GM18951 (cell line): ENCODE measurements around the gene SOS1.

ENCODE experiments used
- POLR2A ChIP-seq: IDR thresholded peaks from 4 replicates; pipeline ENCODE4 v1.6.1; 2011; ENCODE audit warnings: mild to moderate bottlenecking; ENCODE audit not compliant: insufficient read length, insufficient read depth; ENCODE audit errors: extremely low read depth
- in situ Hi-C: fragments of 300-500 bp; cut with MboI; formaldehyde crosslinking; loops from one replicate; pipeline ENCODE4 v1.12.0; 2022; ENCODE audit warnings: low sequenced_read_pairs, mixed read lengths, inconsistent platforms; ENCODE audit not compliant: unreplicated experiment

Gene SOS1

DNA sequence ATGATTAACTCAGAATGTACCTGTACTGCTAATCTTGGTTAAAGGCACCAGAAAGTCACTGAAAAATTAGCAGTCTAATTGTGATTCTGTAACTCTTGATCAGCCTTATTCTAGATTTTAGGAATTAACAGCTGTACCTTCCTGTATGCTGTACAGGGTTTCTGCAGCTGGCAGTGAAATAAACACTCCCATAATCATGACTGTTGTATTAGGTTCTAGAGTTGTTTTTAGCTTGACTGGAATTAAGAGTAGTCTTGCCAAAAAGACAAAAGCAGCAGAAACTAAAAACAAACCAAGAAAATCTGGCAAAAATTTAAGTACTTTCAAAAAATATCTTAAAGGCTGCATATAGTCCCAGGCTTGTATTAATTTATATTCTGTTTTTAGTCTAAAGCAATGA is 103.5 kb downstream of the SOS1 start:
- no peak for TF ChIP-seq POLR2A

DNA sequence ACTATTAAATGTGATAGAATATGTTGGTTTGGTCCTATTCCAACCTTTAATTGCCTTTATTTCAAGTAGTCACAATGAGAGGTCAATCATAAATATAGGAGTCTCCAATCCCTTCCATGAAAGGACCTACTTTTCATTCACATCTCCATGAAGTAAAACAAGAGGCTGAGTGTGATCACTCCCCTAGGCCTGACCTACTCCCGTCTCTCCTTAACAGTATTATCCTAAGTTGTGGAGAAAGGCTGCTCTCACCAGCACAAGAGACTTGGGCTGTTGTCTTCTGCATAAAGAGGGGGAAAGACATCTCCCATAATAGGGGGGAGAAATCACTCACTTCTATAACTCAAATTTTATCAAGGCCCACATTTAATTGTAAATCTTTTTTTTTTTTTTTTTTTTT is 105.4 kb downstream of the SOS1 start:
- TF ChIP-seq POLR2A, result no peak
- in situ Hi-C loops, result no loop called here

More for the DNA sequence above, 103.5 kb downstream of the SOS1 start:
- in situ Hi-C loops, result no loop called here

DNA sequence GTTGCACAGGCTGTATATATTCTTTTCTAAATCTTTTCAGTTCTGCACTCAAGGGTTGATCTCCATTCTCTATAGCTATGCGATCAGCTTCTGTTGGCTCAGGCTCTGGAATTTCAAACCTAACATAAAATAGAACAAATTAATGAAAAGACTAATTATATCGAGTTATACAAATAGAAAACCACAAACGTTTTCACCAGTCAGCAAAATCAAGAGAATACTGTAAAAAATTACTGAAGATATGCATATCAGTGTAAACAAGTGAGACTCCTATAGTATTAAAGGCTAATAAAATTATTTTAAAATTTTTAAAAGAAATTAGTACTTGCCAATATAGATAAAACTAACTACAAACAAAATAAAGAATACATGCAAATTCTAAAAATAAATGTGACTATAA is 107.0 kb downstream of the SOS1 start:
- in situ Hi-C loops, result no loop called here
- no peak for TF ChIP-seq POLR2A

DNA sequence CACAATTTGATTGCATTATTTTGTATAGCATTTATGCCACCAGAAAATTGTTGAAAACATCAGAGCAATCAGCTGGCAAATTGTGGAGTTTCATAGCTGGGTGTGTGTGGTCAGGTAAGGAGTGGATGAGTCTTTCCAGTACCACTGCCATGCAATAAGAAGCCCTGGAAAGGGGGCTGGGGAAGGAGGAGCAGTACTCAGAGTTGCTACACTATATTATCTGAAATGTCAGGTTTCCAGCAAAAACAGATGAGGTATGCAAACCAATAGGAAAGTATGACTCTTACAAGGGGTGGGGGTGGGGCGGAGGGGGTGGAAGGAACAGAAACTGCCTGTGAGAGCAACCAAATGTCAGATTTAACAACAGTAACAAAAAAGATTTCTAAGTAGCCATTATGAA is 112.2 kb downstream of the SOS1 start:
- in situ Hi-C loops, result no loop called here

DNA sequence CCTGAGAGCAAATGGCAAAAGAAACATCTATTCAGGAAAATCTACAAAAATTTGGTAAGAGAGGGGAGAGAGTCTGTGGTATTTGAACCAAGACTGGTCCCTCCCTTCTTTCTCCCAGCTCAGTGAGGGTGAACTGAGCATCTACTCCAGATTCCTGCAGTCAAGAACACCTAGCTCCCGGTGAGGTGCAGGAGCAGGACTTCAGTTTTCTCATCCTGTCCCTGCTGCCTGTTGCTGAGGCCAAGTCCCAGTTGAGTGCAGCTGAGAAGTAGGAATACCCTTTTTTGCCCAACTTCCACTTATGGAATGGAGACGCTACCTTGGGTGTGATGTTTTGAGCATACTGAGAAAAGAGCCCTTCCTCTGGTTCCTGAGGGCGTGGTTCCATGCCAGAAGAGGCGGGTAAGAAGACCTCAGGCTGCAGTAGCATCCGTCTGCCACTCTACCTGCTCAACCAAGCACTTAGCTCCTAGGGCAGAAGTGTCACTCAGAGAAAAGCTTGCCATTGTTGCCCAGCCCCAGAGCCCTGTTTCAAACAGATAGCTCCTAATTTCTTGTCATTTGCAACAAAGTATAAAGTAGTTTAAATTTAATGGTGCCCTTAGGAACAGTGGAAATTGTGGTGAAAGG is 112.9 kb downstream of the SOS1 start:
- in situ Hi-C loops, result no loop called here
- TF ChIP-seq POLR2A, result no peak

More for the DNA sequence above, 112.2 kb downstream of the SOS1 start:
- TF ChIP-seq POLR2A, result no peak

DNA sequence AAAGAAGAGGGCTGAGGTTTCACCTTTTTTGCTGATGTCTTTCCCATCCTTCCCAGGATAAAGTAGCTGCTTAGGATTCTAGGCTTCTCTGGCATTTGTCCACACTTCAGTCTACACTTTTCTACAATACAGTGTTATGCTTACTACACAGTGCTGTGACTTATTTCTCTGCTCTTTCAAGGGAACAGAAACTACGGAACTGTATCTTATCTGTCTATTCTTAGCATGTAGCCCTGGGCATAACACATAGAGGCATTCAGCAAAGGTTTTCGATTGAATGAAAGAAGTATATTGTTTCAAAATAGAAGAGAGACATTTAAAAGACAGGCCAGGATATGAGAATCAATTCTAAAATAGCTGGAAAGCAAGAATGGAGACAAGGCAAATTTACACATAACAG is 120.3 kb downstream of the SOS1 start:
- no peak for TF ChIP-seq POLR2A
- in situ Hi-C loops, result no loop called here

DNA sequence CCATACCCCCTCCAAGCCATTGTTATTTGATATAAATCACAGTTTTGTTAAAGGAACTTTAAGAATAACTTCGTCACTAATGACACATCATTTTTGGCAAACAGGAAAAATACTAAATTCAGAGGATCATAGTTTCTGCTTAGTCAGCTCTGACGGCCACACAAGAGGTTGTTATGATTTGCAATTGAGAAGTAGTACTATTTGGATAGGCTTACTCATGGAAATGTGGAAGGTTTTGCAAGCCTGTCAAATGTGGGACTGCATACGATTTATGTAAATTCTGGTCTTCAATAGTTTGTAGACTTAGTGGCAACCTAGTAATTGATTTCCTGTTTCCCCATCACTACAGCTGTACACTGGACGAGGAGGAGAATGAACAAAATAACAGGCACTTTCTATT is 123.1 kb downstream of the SOS1 start:
- in situ Hi-C loops, result no loop called here
- TF ChIP-seq POLR2A, result no peak

DNA sequence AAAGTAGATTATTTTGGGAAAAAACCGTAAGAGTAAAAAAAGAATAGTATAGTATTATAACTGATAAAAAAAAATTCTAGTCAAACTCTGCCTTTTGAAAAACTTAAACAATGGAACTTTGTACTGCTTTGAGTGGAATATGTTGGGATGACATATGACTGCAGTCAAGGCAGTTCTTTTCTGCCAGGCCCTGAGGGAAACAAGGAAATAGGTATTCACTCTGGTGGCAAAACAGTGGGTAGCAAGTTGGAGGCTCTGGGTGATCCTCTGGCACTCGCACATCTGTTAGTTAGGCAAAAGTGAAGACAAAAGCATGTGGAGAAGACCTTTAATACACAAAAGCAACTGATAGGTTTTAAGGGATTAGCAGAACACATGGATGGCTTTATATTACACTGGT is 129.0 kb downstream of the SOS1 start:
- no peak for TF ChIP-seq POLR2A
- in situ Hi-C loops, result no loop called here

DNA sequence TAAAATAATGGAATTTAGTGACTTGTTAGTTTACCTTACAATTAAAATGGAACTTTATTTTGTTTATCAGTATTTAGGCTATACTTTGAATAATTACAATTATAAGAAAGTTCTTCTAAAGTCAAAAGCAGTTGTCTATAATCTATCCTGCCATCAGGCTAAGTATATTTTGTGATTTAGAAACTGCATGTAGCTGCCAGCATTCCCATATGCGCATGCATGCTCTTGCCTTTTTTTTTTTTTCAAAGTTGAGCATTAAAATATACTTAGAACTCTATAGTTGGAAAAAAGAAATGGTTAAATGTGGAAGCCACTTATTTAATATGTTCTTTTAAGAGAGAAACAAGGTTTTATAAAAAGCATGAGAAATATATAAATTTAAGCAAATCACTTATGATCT is 132.1 kb downstream of the SOS1 start:
- in situ Hi-C loops, result no loop called here
- TF ChIP-seq POLR2A, result no peak

DNA sequence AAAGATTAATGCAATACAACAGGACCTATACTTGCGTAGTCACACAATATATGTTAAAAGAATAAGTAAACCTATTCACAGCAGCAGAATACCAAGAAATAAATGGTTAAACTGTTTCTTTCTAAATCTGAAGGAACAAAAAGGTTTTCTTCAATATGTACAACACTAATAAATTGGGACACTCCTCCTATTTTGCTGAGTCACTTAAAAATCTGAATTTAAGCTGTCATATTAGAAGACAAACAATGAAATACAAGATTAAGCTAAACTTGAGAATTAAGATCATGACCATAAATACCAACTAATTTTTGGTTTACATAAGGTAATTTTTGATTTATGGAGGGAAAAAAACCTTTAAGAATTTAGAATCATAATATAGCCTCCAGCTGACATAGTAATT is 138.4 kb downstream of the SOS1 start:
- TF ChIP-seq POLR2A, result no peak
- in situ Hi-C loops, result no loop called here

DNA sequence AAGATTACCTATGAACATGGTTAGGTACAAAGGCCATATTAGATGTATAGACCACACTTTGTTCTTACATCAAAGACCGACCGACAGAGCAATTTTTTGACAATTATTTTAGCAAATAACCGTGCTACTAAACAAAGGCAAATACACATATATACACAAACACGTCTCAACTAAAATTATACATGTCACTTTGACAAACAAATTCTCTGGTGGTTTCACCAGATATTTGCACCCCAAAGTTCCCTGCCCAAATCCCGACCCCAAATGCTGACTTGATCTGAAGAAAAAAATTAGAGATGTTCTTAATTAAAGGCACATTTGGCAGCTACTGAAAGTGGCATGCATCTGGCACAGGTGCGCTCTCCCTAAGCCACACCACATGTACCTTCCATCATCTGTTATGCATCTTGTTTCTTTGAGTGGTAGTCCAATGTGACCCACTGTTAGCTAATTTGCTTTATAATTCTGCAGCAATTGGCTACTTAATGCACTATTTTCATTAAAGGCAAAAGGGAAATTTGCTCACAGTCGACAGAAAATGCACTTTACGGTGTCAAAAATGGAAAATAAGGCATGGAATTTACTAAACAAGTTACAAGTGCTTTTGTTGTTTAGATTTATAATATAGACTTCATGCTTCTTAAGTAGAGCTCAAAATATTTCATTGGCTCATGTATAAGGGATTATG is 139.0 kb downstream of the SOS1 start:
- TF ChIP-seq POLR2A, result no peak
- in situ Hi-C loops, result no loop called here

DNA sequence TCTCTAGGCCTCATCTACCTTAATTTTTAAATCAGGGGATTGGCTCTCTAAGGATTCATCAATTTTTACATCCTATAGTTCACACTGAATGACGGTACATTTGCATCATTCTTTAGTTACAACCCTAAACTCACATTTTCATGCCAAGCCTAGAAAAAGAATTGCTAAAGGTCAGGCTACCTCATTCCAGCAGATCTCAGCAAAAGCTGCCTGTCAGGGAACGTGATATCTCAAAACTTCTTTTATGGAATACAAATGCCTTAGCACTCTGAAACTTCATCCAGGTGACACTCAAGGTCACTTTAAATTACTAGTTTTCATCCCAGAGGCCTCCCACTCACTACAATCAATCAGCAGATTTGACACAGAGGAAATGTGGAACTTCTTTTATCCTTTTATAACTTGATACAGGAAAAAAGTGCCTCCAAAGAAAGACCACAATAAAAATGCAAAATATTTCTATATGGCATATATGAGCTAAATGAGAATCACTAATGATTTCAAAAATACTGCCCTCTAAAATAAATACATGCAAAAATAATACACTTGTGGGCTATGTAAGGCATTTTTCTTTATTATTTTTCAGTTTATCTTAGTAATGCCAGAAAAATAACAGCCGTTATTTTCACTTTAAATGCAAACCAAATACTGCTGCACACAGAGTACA is 139.7 kb downstream of the SOS1 start:
- in situ Hi-C loops, result no loop called here
- TF ChIP-seq POLR2A, result no peak

DNA sequence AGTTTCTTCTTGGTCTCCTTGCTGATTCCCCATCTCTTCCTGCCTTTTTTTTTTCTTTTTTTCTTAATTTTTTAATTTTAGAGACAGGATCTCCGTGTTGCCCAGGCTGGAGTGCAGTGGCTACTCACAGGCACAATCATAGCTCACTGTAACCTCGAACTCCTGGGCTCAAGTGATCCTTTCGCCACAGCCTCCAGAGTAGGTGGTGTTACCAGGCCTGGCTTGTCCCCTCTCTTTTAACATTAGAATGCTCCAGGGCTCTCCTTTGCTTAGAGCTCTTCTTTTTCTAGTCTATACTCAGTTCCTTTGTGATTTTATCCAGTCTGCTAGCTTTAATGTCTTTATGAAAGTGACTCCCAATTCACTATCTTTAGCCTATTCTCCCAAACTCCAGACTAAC is 141.9 kb downstream of the SOS1 start:
- TF ChIP-seq POLR2A, result no peak
- in situ Hi-C loops, result no loop called here

DNA sequence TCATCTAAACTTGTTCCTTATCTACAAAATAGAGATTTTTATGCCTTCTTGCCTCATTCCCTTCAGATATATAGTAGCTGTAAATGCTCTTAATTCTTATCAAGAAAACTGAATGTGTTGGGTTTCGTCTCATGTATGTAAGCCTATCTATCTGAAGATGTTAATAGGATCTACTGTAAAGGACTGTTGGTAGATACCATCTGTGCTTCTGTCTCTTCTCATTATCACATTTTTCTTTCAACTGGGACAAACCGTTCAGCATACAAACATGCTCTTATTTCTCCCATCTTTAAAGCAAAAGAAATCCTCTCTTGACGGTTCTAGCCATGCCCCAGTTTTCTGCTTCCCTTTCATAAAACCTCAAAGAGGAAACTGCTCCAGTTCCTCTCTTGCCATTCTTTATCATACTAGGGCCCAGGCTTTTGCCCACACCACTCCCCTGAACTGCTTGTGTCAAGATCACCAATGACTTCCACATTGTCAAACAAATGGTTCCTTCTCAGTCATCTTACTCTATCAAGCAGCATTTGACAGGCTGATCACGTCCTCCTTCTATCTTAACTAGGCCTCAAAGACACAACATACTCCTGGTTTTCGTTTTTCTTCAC is 142.5 kb downstream of the SOS1 start:
- in situ Hi-C loops, result no loop called here
- TF ChIP-seq POLR2A, result no peak

DNA sequence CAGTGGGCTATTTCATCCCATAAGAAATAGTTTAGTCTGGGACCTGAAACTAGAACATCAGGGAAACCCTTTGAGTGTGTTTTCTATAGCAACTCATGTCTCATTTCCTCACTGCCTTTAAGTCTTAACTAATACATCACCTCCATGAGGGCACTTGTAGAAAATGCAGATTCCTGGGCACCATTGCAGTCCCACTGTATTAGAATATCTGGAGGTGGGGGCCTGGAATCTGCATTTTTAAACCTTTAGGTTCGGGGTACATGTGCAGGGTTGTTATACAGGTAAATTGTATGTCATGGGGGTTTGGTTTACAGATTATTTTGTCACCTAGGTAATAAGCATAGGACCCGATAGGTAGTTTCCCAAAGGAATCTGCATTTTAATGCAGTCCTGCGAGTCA is 143.8 kb downstream of the SOS1 start:
- in situ Hi-C loops, result no loop called here
- no peak for TF ChIP-seq POLR2A
